ENCODE results near the gene PGM2L1. TPM values are rescaled to one million over a fixed set of nuclear protein-coding genes. Genes with fewer than 3 reads are reported as not detected.

PGM2L1 gene
- total and polyA plus RNA-seq, 4 donors: 0.33 to 8.2 (median 1.2) TPM

DNA sequence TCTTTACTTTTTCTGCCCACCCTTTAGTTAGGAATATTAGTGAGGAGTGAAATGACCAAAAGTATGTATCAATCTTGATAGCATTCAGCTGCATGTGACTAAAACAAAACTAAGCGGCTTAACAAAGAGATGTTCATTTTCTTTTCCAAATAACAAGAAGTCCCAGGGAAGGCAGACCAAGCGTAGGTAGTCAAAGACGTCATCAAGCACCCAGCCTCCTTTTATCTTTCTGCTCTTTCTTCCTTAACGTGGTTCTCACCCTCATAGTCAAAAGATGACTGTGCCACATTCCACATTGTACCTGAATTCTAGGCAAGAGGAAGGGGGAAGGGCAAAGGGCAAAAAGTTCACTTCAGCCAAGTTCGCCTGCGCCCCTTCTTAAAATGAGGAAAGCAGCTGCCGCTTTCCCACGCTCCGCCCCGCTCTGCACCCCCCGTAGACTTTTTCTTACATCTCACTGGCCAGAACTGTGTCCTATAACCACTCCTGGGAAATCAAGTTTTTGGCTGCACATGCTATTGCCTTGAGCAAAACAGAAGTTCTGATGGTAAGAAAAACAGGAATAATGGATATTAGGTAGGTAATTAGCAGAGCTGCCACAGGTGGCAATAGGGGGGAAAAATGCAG lies 14.6 kb upstream of the PGM2L1 start:
- Histone ChIP-seq H3K27me3 (ENCODE audit: control insufficient read depth in 4 of 4, insufficient read depth in 4 of 4, low read length in 3 of 4) (no peaks in the 10 kb centered on the region), H3K4me1 (ENCODE audit: control insufficient read depth in 4 of 4, insufficient read depth in 4 of 4, low read length in 3 of 4) (no peaks in the 10 kb centered on the region), H3K4me3 (ENCODE audit: low read depth in 1 of 3, low read length in 3 of 3) (no peak overlapping the region), H3K9ac (ENCODE audit: low read depth in 1 of 2, low read length in 2 of 2) (no peak overlapping the region), H3K9me3 (ENCODE audit: control insufficient read depth in 4 of 4, low read length in 3 of 4) (no peaks in the 10 kb centered on the region), H3K27ac (ENCODE audit: low read depth in 1 of 2, low read length in 2 of 2) (no peak overlapping the region), H3K36me3 (ENCODE audit: control insufficient read depth in 4 of 4, insufficient read depth in 3 of 4, low read depth in 1 of 4, low read length in 3 of 4) (no peaks in the 10 kb centered on the region)
- 69% methylated on average over 11 of the region's 11 CpGs for WGBS
- no peak for TF ChIP-seq NR2F2 (IDR thresholded peaks at IDR 0.05)
- no peak for TF ChIP-seq GABPA (IDR thresholded peaks at IDR 0.05 in 1 of 2, conservative IDR thresholded peaks at IDR 0.05 in 1 of 2)
- TF ChIP-seq, protein P1, sequence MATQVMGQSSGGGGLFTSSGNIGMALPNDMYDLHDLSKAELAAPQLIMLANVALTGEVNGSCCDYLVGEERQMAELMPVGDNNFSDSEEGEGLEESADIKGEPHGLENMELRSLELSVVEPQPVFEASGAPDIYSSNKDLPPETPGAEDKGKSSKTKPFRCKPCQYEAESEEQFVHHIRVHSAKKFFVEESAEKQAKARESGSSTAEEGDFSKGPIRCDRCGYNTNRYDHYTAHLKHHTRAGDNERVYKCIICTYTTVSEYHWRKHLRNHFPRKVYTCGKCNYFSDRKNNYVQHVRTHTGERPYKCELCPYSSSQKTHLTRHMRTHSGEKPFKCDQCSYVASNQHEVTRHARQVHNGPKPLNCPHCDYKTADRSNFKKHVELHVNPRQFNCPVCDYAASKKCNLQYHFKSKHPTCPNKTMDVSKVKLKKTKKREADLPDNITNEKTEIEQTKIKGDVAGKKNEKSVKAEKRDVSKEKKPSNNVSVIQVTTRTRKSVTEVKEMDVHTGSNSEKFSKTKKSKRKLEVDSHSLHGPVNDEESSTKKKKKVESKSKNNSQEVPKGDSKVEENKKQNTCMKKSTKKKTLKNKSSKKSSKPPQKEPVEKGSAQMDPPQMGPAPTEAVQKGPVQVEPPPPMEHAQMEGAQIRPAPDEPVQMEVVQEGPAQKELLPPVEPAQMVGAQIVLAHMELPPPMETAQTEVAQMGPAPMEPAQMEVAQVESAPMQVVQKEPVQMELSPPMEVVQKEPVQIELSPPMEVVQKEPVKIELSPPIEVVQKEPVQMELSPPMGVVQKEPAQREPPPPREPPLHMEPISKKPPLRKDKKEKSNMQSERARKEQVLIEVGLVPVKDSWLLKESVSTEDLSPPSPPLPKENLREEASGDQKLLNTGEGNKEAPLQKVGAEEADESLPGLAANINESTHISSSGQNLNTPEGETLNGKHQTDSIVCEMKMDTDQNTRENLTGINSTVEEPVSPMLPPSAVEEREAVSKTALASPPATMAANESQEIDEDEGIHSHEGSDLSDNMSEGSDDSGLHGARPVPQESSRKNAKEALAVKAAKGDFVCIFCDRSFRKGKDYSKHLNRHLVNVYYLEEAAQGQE (IDR thresholded peaks at IDR 0.05): no peak
- TF ChIP-seq HNF4A (conservative IDR thresholded peaks at IDR 0.05): no peak
- TF ChIP-seq, protein P2, sequence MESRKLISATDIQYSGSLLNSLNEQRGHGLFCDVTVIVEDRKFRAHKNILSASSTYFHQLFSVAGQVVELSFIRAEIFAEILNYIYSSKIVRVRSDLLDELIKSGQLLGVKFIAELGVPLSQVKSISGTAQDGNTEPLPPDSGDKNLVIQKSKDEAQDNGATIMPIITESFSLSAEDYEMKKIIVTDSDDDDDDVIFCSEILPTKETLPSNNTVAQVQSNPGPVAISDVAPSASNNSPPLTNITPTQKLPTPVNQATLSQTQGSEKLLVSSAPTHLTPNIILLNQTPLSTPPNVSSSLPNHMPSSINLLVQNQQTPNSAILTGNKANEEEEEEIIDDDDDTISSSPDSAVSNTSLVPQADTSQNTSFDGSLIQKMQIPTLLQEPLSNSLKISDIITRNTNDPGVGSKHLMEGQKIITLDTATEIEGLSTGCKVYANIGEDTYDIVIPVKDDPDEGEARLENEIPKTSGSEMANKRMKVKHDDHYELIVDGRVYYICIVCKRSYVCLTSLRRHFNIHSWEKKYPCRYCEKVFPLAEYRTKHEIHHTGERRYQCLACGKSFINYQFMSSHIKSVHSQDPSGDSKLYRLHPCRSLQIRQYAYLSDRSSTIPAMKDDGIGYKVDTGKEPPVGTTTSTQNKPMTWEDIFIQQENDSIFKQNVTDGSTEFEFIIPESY (IDR thresholded peaks at IDR 0.05): no peak
- no peak for TF ChIP-seq EGR1 (IDR thresholded peaks at IDR 0.05; ENCODE audit: low read depth in 2 of 2)
- TF ChIP-seq RAD21 (IDR thresholded peaks at IDR 0.05): no peak
- no peak for DNase-seq (ENCODE audit: low spot score)

DNA sequence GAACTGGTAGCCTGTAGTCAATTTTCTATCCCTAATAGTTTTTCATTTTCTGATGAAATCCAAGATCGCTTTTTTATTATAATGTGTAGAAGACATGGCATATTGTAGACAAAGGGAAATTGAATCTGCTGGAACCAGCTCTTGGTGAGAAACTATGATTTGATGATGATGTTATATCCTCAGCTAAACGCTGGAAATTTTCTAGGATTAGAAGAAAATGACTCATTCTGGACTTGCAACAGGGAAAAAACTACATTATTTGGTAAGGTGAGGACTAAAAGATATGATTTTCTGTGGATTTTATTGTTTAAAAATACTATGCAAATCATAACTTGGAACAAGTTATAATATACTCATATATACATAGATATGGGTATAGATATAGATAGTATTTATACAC lies 14.1 kb upstream of the PGM2L1 start:
- Histone ChIP-seq H3K9ac (ENCODE audit: low read depth in 1 of 2, low read length in 2 of 2) (no peak overlapping the region), H3K27me3 (ENCODE audit: control insufficient read depth in 4 of 4, insufficient read depth in 4 of 4, low read length in 3 of 4) (no peaks in the 10 kb centered on the region), H3K4me3 (ENCODE audit: low read depth in 1 of 3, low read length in 3 of 3) (no peak overlapping the region), H3K27ac (ENCODE audit: low read depth in 1 of 2, low read length in 2 of 2) (no peak overlapping the region), H3K36me3 (ENCODE audit: control insufficient read depth in 4 of 4, insufficient read depth in 3 of 4, low read depth in 1 of 4, low read length in 3 of 4) (no peaks in the 10 kb centered on the region), H3K4me1 (ENCODE audit: control insufficient read depth in 4 of 4, insufficient read depth in 4 of 4, low read length in 3 of 4) (no peaks in the 10 kb centered on the region), H3K9me3 (ENCODE audit: control insufficient read depth in 4 of 4, low read length in 3 of 4) (no peaks in the 10 kb centered on the region)
- 86% methylated on average over 2 of the region's 2 CpGs for WGBS
- TF ChIP-seq EGR1 (IDR thresholded peaks at IDR 0.05; ENCODE audit: low read depth in 2 of 2): no peak
- TF ChIP-seq, protein P3, sequence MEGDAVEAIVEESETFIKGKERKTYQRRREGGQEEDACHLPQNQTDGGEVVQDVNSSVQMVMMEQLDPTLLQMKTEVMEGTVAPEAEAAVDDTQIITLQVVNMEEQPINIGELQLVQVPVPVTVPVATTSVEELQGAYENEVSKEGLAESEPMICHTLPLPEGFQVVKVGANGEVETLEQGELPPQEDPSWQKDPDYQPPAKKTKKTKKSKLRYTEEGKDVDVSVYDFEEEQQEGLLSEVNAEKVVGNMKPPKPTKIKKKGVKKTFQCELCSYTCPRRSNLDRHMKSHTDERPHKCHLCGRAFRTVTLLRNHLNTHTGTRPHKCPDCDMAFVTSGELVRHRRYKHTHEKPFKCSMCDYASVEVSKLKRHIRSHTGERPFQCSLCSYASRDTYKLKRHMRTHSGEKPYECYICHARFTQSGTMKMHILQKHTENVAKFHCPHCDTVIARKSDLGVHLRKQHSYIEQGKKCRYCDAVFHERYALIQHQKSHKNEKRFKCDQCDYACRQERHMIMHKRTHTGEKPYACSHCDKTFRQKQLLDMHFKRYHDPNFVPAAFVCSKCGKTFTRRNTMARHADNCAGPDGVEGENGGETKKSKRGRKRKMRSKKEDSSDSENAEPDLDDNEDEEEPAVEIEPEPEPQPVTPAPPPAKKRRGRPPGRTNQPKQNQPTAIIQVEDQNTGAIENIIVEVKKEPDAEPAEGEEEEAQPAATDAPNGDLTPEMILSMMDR (IDR thresholded peaks at IDR 0.05; ENCODE audit: low read depth, low read length, missing input control): no peak
- TF ChIP-seq FOXA2 (IDR thresholded peaks at IDR 0.05): no peak
- TF ChIP-seq, protein P2 (IDR thresholded peaks at IDR 0.05): no peak
- no peak for TF ChIP-seq RXRA (IDR thresholded peaks at IDR 0.05)
- no peak for TF ChIP-seq TAF1 (conservative IDR thresholded peaks at IDR 0.05)
- no peak for TF ChIP-seq HNF4G (IDR thresholded peaks at IDR 0.05)
- TF ChIP-seq, protein P4, sequence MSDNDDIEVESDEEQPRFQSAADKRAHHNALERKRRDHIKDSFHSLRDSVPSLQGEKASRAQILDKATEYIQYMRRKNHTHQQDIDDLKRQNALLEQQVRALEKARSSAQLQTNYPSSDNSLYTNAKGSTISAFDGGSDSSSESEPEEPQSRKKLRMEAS (IDR thresholded peaks at IDR 0.05): no peak
- TF ChIP-seq, protein P5, sequence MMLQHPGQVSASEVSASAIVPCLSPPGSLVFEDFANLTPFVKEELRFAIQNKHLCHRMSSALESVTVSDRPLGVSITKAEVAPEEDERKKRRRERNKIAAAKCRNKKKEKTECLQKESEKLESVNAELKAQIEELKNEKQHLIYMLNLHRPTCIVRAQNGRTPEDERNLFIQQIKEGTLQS (IDR thresholded peaks at IDR 0.05): no peak
- TF ChIP-seq GABPA (IDR thresholded peaks at IDR 0.05 in 1 of 2, conservative IDR thresholded peaks at IDR 0.05 in 1 of 2): no peak
- no peak for TF ChIP-seq JUND (IDR thresholded peaks at IDR 0.05)
- no peak for TF ChIP-seq RAD21 (IDR thresholded peaks at IDR 0.05)
- no peak for TF ChIP-seq FOXA1 (IDR thresholded peaks at IDR 0.05)
- no peak for TF ChIP-seq HNF4A (conservative IDR thresholded peaks at IDR 0.05)
- no peak for TF ChIP-seq NR2F2 (IDR thresholded peaks at IDR 0.05)
- no peak for TF ChIP-seq YY1 (IDR thresholded peaks at IDR 0.05)
- TF ChIP-seq, protein P1 (IDR thresholded peaks at IDR 0.05): no peak
- no peak for TF ChIP-seq SP1 (IDR thresholded peaks at IDR 0.05)
- DNase-seq (ENCODE audit: low spot score): no peak

Data from liver (tissue), 9 donors.